ENCODE measurements around the gene EPHB1. TPM values are rescaled to one million over a fixed set of nuclear protein-coding genes. Genes with fewer than 3 reads are reported as not detected.

EPHB1 gene
- total RNA-seq, 1 donor from 2014 or later: 1.3 TPM

DNA sequence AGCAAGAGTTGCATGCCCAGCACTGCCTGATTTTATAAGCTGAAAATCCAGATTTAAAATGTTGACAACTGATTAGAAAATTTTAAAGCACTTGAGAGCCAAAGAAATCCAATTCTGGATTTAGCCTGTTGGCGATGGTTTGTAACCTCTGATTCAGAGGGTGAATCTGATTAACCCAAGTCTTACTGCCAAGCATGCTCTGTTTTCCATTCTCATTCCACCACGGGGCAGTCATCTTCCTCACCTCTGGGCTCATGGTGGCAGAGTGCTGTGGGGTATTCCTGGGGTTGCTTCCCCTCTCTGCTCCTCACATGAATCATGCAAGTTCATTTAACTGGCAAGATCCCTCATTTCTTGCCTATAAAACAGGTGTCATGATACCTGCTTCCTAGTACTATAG lies 342.2 kb downstream of the EPHB1 start:
- Mint-ChIP-seq H3K4me1 (no peaks in the 10 kb centered on the region), H3K9me3 (no peaks in the 10 kb centered on the region), H3K27ac (no peak overlapping the region), H3K27me3 (ENCODE audit: low read depth) (peaks cover 31% of the 10 kb centered on the region), H3K4me3 (no peak overlapping the region), H3K36me3 (no peaks in the 10 kb centered on the region)
- no peak for DNase-seq (ENCODE audit: low spot score in 2 of 2, unreplicated experiment in 2 of 2)
- TF ChIP-seq, protein P1, sequence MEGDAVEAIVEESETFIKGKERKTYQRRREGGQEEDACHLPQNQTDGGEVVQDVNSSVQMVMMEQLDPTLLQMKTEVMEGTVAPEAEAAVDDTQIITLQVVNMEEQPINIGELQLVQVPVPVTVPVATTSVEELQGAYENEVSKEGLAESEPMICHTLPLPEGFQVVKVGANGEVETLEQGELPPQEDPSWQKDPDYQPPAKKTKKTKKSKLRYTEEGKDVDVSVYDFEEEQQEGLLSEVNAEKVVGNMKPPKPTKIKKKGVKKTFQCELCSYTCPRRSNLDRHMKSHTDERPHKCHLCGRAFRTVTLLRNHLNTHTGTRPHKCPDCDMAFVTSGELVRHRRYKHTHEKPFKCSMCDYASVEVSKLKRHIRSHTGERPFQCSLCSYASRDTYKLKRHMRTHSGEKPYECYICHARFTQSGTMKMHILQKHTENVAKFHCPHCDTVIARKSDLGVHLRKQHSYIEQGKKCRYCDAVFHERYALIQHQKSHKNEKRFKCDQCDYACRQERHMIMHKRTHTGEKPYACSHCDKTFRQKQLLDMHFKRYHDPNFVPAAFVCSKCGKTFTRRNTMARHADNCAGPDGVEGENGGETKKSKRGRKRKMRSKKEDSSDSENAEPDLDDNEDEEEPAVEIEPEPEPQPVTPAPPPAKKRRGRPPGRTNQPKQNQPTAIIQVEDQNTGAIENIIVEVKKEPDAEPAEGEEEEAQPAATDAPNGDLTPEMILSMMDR (IDR thresholded peaks at IDR 0.05; ENCODE audit: unreplicated experiment): no peak

DNA sequence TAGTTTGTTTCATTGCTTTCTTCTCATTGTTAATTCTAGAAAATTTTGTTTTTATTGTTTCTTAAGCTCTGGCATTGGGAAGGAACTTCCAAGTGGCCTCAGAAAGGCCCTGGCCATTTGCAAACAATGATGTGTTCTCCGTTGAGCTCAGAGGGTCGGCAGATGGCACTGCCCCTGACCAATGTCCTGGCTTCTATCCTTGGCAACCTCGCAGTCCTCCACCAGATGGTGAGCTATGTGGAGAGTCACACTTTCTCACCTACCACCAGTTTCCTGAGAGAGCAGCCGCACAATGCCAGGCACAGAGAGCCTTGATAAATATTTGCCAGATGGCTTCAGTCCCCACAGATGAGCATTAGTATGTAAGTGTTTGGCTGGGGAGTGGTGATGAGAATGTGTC lies 343.7 kb downstream of the EPHB1 start:
- Mint-ChIP-seq H3K4me3 (no peak overlapping the region), H3K4me1 (no peaks in the 10 kb centered on the region), H3K27me3 (ENCODE audit: low read depth) (peaks cover 27% of the 10 kb centered on the region), H3K27ac (no peak overlapping the region), H3K36me3 (no peaks in the 10 kb centered on the region), H3K9me3 (no peaks in the 10 kb centered on the region)
- TF ChIP-seq, protein P1 (IDR thresholded peaks at IDR 0.05; ENCODE audit: unreplicated experiment): no peak
- no peak for DNase-seq (ENCODE audit: low spot score in 2 of 2, unreplicated experiment in 2 of 2)

DNA sequence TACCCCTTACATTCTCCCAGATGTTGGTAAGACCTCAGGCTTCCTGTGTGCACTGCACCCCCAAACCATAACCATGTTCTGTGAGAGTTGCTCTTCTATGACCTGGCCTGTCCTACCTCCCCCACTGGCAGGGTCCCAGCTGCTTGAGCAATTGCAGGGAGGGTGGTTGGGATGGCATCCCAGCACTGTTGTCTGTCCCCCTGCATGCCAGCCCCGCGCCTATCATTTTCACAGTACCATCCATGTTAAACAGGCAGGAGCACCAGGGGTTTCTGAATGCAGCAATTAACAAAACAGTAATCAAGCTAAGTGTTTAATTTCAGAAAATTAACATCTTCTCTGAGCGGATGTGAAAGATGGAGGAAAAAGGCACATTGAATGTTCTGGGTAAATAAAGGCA lies 345.5 kb downstream of the EPHB1 start:
- H3K27me3 Mint-ChIP-seq (ENCODE audit: low read depth): peaks cover 20% of the 10 kb centered on the region
- H3K9me3 Mint-ChIP-seq: no peaks in the 10 kb centered on the region
- no peaks in the 10 kb centered on the region for H3K4me1 Mint-ChIP-seq
- TF ChIP-seq, protein P1 (IDR thresholded peaks at IDR 0.05; ENCODE audit: unreplicated experiment): no peak
- no peak overlapping the region for H3K27ac Mint-ChIP-seq
- H3K36me3 Mint-ChIP-seq: no peaks in the 10 kb centered on the region
- no peak overlapping the region for H3K4me3 Mint-ChIP-seq
- DNase-seq (ENCODE audit: low spot score in 2 of 2, unreplicated experiment in 2 of 2): no peak

DNA sequence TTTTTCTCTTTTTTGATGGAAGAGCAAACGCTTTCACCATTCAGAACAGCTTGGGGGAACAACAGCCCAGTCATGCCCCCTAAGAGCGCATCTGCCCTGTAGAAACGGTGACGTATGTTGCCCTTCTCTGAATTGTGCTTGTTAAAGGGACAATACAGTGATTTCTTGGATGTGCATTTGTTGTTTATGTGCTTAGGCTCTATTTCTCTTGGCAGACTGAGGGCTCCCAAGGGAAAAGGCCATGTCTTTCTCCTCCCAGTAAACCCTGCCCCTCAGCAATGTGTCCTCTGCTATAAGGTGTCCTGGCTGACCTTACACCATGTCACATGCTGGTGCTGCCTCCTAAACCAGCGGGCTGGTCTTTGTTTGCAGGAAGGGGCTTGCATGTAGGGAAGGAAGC lies 346.1 kb downstream of the EPHB1 start:
- H3K27ac Mint-ChIP-seq: no peak overlapping the region
- H3K4me1 Mint-ChIP-seq: no peaks in the 10 kb centered on the region
- H3K36me3 Mint-ChIP-seq: no peaks in the 10 kb centered on the region
- H3K9me3 Mint-ChIP-seq: no peaks in the 10 kb centered on the region
- no peak overlapping the region for H3K4me3 Mint-ChIP-seq
- DNase-seq (ENCODE audit: low spot score in 2 of 2, unreplicated experiment in 2 of 2): no peak
- H3K27me3 Mint-ChIP-seq (ENCODE audit: low read depth): peaks cover 17% of the 10 kb centered on the region
- TF ChIP-seq, protein P1 (IDR thresholded peaks at IDR 0.05; ENCODE audit: unreplicated experiment): no peak

DNA sequence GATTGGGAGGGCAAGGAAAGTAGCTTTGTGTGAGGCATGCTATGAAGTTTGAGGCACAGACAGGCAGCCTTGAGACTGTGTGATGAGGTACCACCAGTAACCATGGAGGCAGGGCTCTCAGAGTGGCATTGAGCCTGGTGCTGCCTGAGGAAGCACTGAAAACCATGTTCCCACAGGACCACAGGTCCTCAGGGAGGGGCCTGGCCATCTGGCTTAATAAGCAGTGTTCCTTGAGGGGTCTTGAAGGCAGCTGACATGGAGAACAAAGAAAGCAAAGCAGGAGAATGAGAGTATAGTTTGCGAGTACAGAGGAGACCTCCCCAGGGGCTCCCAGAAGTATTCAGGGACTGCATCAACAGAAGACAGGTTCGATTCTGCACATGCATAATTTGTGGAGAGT lies 346.6 kb downstream of the EPHB1 start:
- Mint-ChIP-seq H3K27me3 (ENCODE audit: low read depth) (peaks cover 15% of the 10 kb centered on the region), H3K27ac (no peak overlapping the region), H3K4me3 (no peak overlapping the region), H3K9me3 (no peaks in the 10 kb centered on the region), H3K36me3 (no peaks in the 10 kb centered on the region), H3K4me1 (no peaks in the 10 kb centered on the region)
- TF ChIP-seq, protein P1 (IDR thresholded peaks at IDR 0.05; ENCODE audit: unreplicated experiment): no peak
- no peak for DNase-seq (ENCODE audit: low spot score in 2 of 2, unreplicated experiment in 2 of 2)

DNA sequence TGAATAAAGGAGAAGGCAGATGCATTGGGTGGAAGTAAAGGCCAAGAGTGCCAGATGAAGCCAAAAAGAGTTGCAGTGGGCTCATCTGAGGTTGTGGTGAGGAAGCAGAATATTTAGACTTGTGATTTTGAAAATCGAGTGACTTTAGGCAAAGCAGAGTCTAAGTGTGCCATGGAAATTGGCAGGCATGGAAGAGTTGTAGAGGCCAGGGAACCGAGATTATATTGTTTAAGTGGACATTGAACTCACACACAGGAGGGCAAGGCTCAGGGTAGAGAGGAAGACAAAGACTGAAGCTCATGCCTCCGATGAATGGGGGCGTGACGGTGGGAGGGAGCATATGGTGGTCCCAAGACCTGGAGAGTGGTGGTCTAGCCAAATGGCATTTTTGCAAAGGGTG lies 347.5 kb downstream of the EPHB1 start:
- Mint-ChIP-seq H3K4me1 (no peaks in the 10 kb centered on the region), H3K27ac (no peak overlapping the region), H3K9me3 (no peaks in the 10 kb centered on the region)

More for the DNA sequence above, 347.5 kb downstream of the EPHB1 start:
- Mint-ChIP-seq H3K27me3 (ENCODE audit: low read depth) (peaks cover 12% of the 10 kb centered on the region), H3K4me3 (no peak overlapping the region), H3K36me3 (no peaks in the 10 kb centered on the region)
- TF ChIP-seq, protein P1 (IDR thresholded peaks at IDR 0.05; ENCODE audit: unreplicated experiment): no peak
- no peak for DNase-seq (ENCODE audit: low spot score in 2 of 2, unreplicated experiment in 2 of 2)
